Colonic mucosa (tissue), 4 donors: ENCODE data around the gene GADD45B. TPM values are rescaled to one million over a fixed set of nuclear protein-coding genes. Genes with fewer than 3 reads are reported as not detected.

ENCODE experiments used
- DNase-seq: peaks from one replicate; pipeline ENCODE4 v3.0.0-alpha.2; 2020
- H3K27ac ChIP-seq: fragments of 200-600 bp; one replicate; pipeline ENCODE4 v1.8.0; 2021
- H3K27me3 ChIP-seq: fragments of 200-600 bp; one replicate; pipeline ENCODE4 v1.8.0; 2021
- H3K36me3 ChIP-seq: fragments of 200-600 bp; one replicate; pipeline ENCODE4 v1.8.0; 2021
- H3K4me1 ChIP-seq: fragments of 200-600 bp; one replicate; pipeline ENCODE4 v1.8.0; 2021; ENCODE audit warnings: mild to moderate bottlenecking
- H3K4me3 ChIP-seq: fragments of 200-600 bp; one replicate; pipeline ENCODE4 v1.8.0; 2021
- H3K9ac ChIP-seq, 2 donors: one replicate each; pipeline ENCODE4 v1.7.0; 2013; ENCODE audit warnings: control low read depth in 2 of 2, low read depth in 2 of 2, low read length in 2 of 2
- H3K9me3 ChIP-seq: fragments of 200-600 bp; one replicate; pipeline ENCODE4 v1.8.0; 2021
- intact Hi-C: fragments of 100-400 bp; cut with DNase I; formaldehyde crosslinking; loops from one replicate; pipeline ENCODE4 v1.14.1; 2022
- total RNA-seq, 2 donors: library from RNA; stranded (reverse); fragmentation: NEBNext Ultra II Directional in 1 of 2; extraction: Animal tissue kit (Norgen Biotek cat#: 25700) in 1 of 2; gene quantifications; one replicate each; pipeline ENCODE4 v1.2.1, GENCODE V29; 2021
- TF ChIP-seq, protein P1 (sequence below): fragments of 200-600 bp; IDR thresholded peaks from one replicate; pipeline ENCODE4 v1.8.0; 2022; ENCODE audit warnings: antibody characterized with exemption, mild to moderate bottlenecking
- donor health status: healthy.
- donor health status: DM: no; HTN: no; CAD: no.
- donor health status: DM: no; HTN: no; CAD: no.

The GADD45B gene, protein sequence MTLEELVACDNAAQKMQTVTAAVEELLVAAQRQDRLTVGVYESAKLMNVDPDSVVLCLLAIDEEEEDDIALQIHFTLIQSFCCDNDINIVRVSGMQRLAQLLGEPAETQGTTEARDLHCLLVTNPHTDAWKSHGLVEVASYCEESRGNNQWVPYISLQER
- total RNA-seq, result 10 to 100 TPM; 17.5 to 21.6 TPM

DNA sequence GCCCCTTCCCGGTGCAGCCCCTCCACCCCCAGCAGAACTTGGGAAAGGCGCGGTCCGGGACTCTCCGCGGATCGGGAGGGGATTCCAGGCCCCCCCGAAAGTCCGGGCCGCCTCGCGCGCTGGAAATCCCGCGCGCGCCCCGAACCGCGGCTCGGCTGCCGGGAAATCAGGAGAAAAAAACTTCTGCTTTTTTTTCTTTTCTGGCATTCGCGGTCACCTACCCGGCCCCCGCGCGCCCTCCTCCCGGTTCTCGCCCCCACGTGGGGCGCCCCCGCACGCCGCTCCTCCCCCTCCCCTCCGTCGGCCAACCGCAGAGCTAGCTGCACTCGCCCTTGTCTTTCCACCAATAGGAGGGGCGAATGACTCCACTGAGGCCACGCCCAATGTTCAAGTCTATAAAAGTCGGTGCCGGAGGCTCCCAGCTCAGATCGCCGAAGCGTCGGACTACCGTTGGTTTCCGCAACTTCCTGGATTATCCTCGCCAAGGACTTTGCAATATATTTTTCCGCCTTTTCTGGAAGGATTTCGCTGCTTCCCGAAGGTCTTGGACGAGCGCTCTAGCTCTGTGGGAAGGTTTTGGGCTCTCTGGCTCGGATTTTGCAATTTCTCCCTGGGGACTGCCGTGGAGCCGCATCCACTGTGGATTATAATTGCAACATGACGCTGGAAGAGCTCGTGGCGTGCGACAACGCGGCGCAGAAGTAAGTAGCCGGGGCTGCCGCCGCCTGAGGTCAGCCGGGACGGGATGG, at the start of gene GADD45B:
GADD45B (plus strand) TSS at position 426 of the 749 bp plus-strand sequence; CDS start at position 658, 232 bp downstream.
- H3K9ac ChIP-seq, result peak within 1 kb of the TSS; percentile 87 to 99
- no peaks in the 10 kb centered on the region for H3K36me3 ChIP-seq
- H3K27me3 ChIP-seq, result no peaks in the 10 kb centered on the region
- peak within 1 kb of the TSS; percentile 88 for H3K27ac ChIP-seq
- DNase-seq, result peak; percentile 98
- TF ChIP-seq, protein P1, sequence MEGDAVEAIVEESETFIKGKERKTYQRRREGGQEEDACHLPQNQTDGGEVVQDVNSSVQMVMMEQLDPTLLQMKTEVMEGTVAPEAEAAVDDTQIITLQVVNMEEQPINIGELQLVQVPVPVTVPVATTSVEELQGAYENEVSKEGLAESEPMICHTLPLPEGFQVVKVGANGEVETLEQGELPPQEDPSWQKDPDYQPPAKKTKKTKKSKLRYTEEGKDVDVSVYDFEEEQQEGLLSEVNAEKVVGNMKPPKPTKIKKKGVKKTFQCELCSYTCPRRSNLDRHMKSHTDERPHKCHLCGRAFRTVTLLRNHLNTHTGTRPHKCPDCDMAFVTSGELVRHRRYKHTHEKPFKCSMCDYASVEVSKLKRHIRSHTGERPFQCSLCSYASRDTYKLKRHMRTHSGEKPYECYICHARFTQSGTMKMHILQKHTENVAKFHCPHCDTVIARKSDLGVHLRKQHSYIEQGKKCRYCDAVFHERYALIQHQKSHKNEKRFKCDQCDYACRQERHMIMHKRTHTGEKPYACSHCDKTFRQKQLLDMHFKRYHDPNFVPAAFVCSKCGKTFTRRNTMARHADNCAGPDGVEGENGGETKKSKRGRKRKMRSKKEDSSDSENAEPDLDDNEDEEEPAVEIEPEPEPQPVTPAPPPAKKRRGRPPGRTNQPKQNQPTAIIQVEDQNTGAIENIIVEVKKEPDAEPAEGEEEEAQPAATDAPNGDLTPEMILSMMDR, result no peak
- intact Hi-C loops, result loop anchor here (2.0 to 5.0 kb wide), 3 partner anchors 66 to 137 kb away; no protein-coding TSS in a partner anchor
- no peaks in the 10 kb centered on the region for H3K4me1 ChIP-seq
- H3K9me3 ChIP-seq, result no peaks in the 10 kb centered on the region
- H3K4me3 ChIP-seq, result peak within 1 kb of the TSS; percentile 73

DNA sequence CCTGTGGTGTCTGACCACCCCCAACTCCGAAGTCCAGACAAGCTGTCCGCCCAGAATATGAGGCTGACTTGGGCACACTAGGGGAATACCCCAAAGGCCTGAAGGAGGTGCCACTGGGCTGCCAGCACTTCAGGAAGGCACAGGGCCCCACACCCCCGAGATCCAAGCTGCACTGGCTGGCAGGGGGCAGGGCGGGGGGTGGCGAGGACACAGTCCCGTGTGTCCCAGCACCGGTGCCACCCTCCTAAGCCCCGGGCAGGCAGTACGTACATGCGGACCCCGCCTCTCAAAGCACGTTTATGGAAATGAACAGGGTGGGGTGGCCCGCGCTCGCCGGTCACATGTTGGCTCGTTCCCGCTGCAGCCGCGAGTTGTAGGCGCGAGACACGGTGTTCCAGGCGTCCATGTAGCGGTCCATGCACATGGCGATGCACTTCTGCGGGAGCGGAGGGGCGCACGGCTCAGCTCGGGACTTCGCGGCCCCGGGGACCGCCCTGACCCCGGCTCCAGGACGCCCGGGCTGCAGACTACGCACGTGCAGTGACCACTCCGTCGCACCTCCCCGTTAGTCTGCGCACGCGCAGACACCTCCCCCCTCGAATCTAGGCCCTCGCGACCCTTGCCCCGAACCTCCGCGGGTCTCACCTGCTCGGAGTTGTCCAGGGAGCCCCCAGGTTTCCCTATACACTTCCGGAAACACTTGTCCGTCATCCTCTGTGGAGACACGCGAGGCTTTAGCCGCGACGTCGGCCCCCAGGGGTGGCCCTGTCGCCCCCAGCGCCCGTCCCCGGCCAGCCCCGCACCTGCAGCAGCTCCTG, 49.1 kb upstream of the GADD45B start:
- H3K27ac ChIP-seq, result peak overlapping the region; percentile 94
- peak; percentile 58 for DNase-seq
- TF ChIP-seq, protein P1, result no peak
- intact Hi-C loops, result no loop called here
- peaks cover 17% of the 10 kb centered on the region for H3K4me1 ChIP-seq
- H3K9me3 ChIP-seq, result no peaks in the 10 kb centered on the region
- H3K27me3 ChIP-seq, result no peaks in the 10 kb centered on the region
- peak overlapping the region; percentile 79 to 93 for H3K9ac ChIP-seq
- H3K36me3 ChIP-seq, result no peaks in the 10 kb centered on the region
- H3K4me3 ChIP-seq, result peak overlapping the region; percentile 95

DNA sequence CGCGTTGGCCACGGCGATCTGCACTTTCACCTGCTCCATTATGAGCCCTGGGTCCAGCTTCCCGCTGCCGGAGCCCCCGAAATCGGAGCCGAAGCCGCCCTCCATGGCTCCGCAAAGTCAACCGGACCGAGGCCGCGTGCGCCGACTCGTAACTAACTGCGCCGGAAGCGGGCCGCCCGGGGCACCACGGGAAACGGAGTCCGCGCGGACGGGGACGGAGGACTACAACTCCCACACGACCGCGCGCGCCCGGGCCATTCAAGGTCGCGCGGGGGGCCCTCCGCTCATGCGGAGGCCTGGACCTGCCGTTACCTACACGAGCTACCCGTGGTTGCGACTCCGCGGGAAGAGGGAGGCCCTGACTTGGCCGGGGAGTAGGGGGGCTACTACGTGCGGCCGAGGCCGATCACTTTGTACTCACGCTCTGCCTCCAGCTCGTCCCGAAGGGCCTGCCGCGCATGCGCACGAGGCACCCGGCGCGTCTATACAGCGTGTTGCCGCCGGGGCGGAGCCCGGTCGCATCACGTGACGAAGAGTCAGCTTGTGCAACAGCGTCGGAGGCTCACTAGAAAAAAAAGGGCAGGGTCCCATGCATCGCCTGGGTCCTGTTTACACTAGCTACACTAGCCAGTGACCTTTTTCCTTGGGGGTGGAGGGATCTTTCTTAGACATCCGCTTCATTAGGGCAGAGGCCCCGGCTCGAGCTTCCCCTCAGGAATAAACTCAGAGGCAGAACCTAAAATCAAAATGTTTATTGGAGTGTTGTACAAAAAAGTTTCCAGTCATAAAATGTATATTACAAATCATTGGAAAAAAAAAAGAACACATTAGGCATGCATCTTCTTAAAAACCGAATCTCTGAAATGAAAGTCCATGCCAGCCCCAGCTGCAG, 48.3 kb upstream of the GADD45B start, which contains the start of gene TIMM13:
TIMM13 (minus strand) TSS at position 158 of the 892 bp plus-strand sequence; CDS start at position 105, 53 bp downstream.
- Histone ChIP-seq H3K4me3 (peak within 1 kb of the TSS; percentile 95), H3K9me3 (no peaks in the 10 kb centered on the region), H3K27ac (peak within 1 kb of the TSS; percentile 94), H3K27me3 (no peaks in the 10 kb centered on the region), H3K4me1 (peaks cover 17% of the 10 kb centered on the region), H3K9ac (peak within 1 kb of the TSS; percentile 79 to 93), H3K36me3 (no peaks in the 10 kb centered on the region)
- peak; percentile 97 for DNase-seq
- TF ChIP-seq, protein P1, result no peak
- intact Hi-C loops, result no loop called here

DNA sequence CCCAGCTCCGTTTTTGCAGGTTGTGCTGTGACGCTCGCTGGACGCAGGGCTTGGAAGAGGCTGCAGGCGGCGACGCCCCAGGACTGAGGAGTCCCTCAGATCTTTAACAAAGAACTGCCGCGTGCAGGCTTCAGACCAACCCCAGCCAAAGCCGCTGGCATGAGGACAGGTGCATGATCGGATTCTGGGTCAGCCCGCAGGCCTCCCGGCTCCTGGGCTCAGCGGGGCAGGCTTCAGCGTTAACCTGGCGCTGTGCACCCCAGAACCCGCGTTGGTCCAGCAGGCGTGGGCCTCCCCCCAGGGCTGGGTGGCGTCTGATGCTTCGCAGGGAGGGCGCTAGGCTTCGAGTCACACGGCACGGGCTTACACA, 47.6 kb upstream of the GADD45B start:
- H3K9ac ChIP-seq, result peak overlapping the region; percentile 79 to 93
- H3K36me3 ChIP-seq, result no peaks in the 10 kb centered on the region
- peak overlapping the region; percentile 95 for H3K4me3 ChIP-seq

More for the DNA sequence above, 47.6 kb upstream of the GADD45B start:
- H3K9me3 ChIP-seq, result no peaks in the 10 kb centered on the region
- intact Hi-C loops, result no loop called here
- TF ChIP-seq, protein P1, result no peak
- H3K27me3 ChIP-seq, result no peaks in the 10 kb centered on the region
- peak overlapping the region; percentile 94 for H3K27ac ChIP-seq
- peak; percentile 41 for DNase-seq
- peaks cover 17% of the 10 kb centered on the region for H3K4me1 ChIP-seq
